Measurements from ENCODE around the gene AKAP1. TPM values are rescaled to one million over a fixed set of nuclear protein-coding genes. Genes with fewer than 3 reads are reported as not detected.

Gene AKAP1
- total and polyA plus RNA-seq, 9 of the 15 experiments (the other 6 are each of a cell fraction or from before 2014, with no cell fraction given), result 12.9 to 63.8 (median 36.4) TPM

DNA sequence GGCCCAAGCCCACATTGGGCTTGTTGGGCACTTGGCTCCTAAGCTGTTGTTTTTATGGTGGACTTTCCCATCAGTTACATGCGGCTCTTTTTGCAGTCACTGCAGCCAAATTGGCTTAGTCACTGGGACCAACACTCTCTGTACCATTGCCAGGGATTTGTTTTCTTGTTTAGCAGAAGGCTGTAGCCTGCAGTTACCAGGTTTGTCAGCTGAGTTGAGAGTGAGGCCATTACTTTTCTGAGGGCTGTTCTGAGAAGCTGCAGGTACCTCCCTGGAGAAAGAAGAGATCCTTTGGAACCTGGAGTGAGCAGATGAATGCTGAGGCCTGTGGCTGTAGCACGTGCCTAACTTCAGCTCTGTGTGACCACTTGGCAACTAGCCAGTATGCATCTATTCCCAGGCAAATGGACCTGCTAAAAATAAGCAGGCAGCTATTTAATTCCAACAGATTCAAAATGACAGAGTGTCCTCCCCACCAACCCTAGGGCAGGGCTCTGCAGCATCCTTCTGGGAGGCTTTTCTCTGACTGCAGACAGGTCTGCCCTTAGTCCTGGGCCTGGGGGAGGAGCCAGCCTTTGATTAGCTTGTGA, 12.9 kb downstream of the AKAP1 start:
- ChIA-PET POLR2A (interaction anchor here (0.8 to 1.6 kb wide), 4 partner anchors 9 to 13 kb away, joined by 5 to 10 read pairs (median 6); partner anchors contain the start of gene AKAP1), CTCF (ENCODE audit: low intra/inter-chr PET ratio) (no interaction called here)
- peak; percentile 43; the same call in 2 of the 3 replicates for ATAC-seq
- FAIRE-seq, result peak; percentile 62
- Histone ChIP-seq H3K4me3 (no peak overlapping the region), H3K4me2 (ENCODE audit: insufficient read depth, low read length) (no peak overlapping the region), H3K9me1 (ENCODE audit: control insufficient read depth, insufficient read depth, low read length) (no peaks in the 10 kb centered on the region), H3K9me3 (replicated peaks; ENCODE audit: control insufficient read depth, insufficient read depth, low read depth, low read length) (no peaks in the 10 kb centered on the region), H2AFZ (ENCODE audit: low read depth, low read length) (no peak overlapping the region), H3K4me1 (replicated peaks in 1 of 2; ENCODE audit: control insufficient read depth in 2 of 2, insufficient read depth in 2 of 2, low read length in 2 of 2) (peaks cover 12 to 17% of the 10 kb centered on the region in 2 experiments; a peak in 4 of 5 replicates), H3K9ac (ENCODE audit: insufficient read depth in 1 of 2, low read depth in 2 of 2, low read length in 2 of 2) (peak overlapping the region in 1 of 2 experiments; percentile 42; a peak in 1 of 4 replicates), H3K79me2 (ENCODE audit: control insufficient read depth, insufficient read depth, low read length) (peaks cover 88% of the 10 kb centered on the region), H4K20me1 (replicated peaks; ENCODE audit: control insufficient read depth, insufficient read depth, low read length) (peaks cover 32% of the 10 kb centered on the region), H3K27me3 (ENCODE audit: control insufficient read depth in 2 of 2, insufficient read depth in 2 of 2, low read length in 2 of 2) (no peaks in the 10 kb centered on the region), H3K36me3 (ENCODE audit: control insufficient read depth, insufficient read depth, low read length) (peaks cover 11% of the 10 kb centered on the region; the same call in 2 of the 3 replicates), H3K27ac (ENCODE audit: extremely low read depth, low read depth, low read length) (no peak overlapping the region)
- intact Hi-C loops (cut with micrococcal nuclease), result no loop called here
- no peak for DNase-seq (ENCODE audit: extremely low read depth in 1 of 4, low spot score in 3 of 4)
- no TSS peak for BruUV-seq (replicated peaks)
- WGBS (ENCODE audit: insufficient coverage, low coverage, missing lambda C conversion rate), result 35% methylated on average over 2 of the region's 2 CpGs
- in situ Hi-C loops (cut with MboI), result no loop called here
- TF ChIP-seq ZFP30 (CRISPR knock-in tag; IDR thresholded peaks at IDR 0.05; ENCODE audit: borderline replicate concordance) (no peak), MAFG (tag; conservative IDR thresholded peaks at IDR 0.05) (0 out of 2 replicates have a peak, but pooled peaks have one; percentile 17), SIN3B (IDR thresholded peaks at IDR 0.05; ENCODE audit: low read depth) (no peak), ARNT (IDR thresholded peaks at IDR 0.05) (no peak), BHLHE40 (IDR thresholded peaks at IDR 0.05; ENCODE audit: low read length) (peak; percentile 79), SNIP1 (IDR thresholded peaks at IDR 0.05; ENCODE audit: low read depth) (no peak), BRD4 (IDR thresholded peaks at IDR 0.05) (no peak), CEBPG (CRISPR knock-in tag; IDR thresholded peaks at IDR 0.05) (no peak), CEBPG (tag; conservative IDR thresholded peaks at IDR 0.05 in 1 of 2, IDR thresholded peaks at IDR 0.05 in 1 of 2) (no peak), C11orf30 (IDR thresholded peaks at IDR 0.05; ENCODE audit: low read depth) (0 out of 2 replicates have a peak, but pooled peaks have one; percentile 19), NFIC (IDR thresholded peaks at IDR 0.05) (peak; percentile 92), RFX1 (IDR thresholded peaks at IDR 0.05) (no peak), ZNF124 (CRISPR knock-in tag; IDR thresholded peaks at IDR 0.05) (no peak)
- TF ChIP-seq, protein P1, sequence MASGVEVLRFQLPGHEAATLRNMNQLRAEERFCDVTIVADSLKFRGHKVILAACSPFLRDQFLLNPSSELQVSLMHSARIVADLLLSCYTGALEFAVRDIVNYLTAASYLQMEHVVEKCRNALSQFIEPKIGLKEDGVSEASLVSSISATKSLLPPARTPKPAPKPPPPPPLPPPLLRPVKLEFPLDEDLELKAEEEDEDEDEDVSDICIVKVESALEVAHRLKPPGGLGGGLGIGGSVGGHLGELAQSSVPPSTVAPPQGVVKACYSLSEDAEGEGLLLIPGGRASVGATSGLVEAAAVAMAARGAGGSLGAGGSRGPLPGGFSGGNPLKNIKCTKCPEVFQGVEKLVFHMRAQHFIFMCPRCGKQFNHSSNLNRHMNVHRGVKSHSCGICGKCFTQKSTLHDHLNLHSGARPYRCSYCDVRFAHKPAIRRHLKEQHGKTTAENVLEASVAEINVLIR (CRISPR knock-in tag; IDR thresholded peaks at IDR 0.05), result no peak
- TF ChIP-seq, protein P2, sequence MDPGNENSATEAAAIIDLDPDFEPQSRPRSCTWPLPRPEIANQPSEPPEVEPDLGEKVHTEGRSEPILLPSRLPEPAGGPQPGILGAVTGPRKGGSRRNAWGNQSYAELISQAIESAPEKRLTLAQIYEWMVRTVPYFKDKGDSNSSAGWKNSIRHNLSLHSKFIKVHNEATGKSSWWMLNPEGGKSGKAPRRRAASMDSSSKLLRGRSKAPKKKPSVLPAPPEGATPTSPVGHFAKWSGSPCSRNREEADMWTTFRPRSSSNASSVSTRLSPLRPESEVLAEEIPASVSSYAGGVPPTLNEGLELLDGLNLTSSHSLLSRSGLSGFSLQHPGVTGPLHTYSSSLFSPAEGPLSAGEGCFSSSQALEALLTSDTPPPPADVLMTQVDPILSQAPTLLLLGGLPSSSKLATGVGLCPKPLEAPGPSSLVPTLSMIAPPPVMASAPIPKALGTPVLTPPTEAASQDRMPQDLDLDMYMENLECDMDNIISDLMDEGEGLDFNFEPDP (CRISPR knock-in tag; IDR thresholded peaks at IDR 0.05), result no peak

All from K562 (cell line).